ENCODE data around the gene LALBA. TPM values are rescaled to one million over a fixed set of nuclear protein-coding genes. Genes with fewer than 3 reads are reported as not detected.

LALBA gene
- total and polyA plus RNA-seq, 9 of the 15 experiments (the other 6 are each of a cell fraction or from before 2014, with no cell fraction given) = 0.21 TPM; not detected in 8

- TF ChIP-seq ZBTB33 (CRISPR knock-in tag; IDR thresholded peaks at IDR 0.05) = no peak
- no peak for TF ChIP-seq PML (IDR thresholded peaks at IDR 0.05; ENCODE audit: low read length)
- TF ChIP-seq L3MBTL2 (IDR thresholded peaks at IDR 0.05) = no peak
- no peak for TF ChIP-seq POLR2A (conservative IDR thresholded peaks at IDR 0.05)
- no peak for TF ChIP-seq GMEB1 (CRISPR knock-in tag; IDR thresholded peaks at IDR 0.05)
Measured at GRCh38 chr12:48567731-48568130, 2.1 kb downstream of the LALBA start (continued).

DNA sequence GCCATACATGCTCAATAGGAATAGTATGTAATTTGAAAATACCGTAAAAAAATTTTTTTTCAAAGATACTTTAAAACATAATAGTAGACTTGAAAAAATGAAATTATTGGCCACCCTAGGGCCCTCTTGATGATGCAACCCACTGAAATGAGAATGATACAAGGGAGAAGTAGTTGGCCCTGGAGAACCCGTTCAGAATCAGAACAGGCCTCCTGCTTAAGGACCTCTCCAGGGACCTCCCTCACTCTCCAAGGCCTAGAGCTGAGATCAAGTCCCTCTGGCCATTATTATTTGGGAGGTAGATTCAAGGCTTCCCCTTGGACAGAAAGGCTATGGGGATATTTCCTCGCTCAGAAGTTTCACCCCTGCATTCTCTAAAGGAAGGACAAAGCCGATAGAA, 11.9 kb downstream of the LALBA start:
- Histone ChIP-seq H3K27me3 (ENCODE audit: control insufficient read depth in 2 of 2, insufficient read depth in 2 of 2, low read length in 2 of 2) (0 out of 5 replicates have a peak, but pooled peaks cover 0 to 3% of the 10 kb centered on the region in 2 experiments), H3K36me3 (ENCODE audit: control insufficient read depth, insufficient read depth, low read length) (no peaks in the 10 kb centered on the region), H3K4me3 (no peak overlapping the region), H3K9me1 (ENCODE audit: control insufficient read depth, insufficient read depth, low read length) (no peaks in the 10 kb centered on the region), H3K79me2 (ENCODE audit: control insufficient read depth, insufficient read depth, low read length) (no peaks in the 10 kb centered on the region), H3K4me2 (ENCODE audit: insufficient read depth, low read length) (no peak overlapping the region), H3K4me1 (replicated peaks in 1 of 2; ENCODE audit: control insufficient read depth in 2 of 2, insufficient read depth in 2 of 2, low read length in 2 of 2) (peaks cover 0 to 19% of the 10 kb centered on the region in 2 experiments; a peak in 4 of 5 replicates), H3K9me3 (replicated peaks; ENCODE audit: control insufficient read depth, insufficient read depth, low read depth, low read length) (no peaks in the 10 kb centered on the region), H2AFZ (ENCODE audit: low read depth, low read length) (no peak overlapping the region), H3K9ac (ENCODE audit: insufficient read depth in 1 of 2, low read depth in 2 of 2, low read length in 2 of 2) (no peak overlapping the region), H4K20me1 (replicated peaks; ENCODE audit: control insufficient read depth, insufficient read depth, low read length) (no peaks in the 10 kb centered on the region), H3K27ac (ENCODE audit: extremely low read depth, low read depth, low read length) (no peak overlapping the region)
- FAIRE-seq = no peak
- intact Hi-C loops (cut with micrococcal nuclease) (no loop called here), in situ Hi-C loops (cut with MboI) (no loop called here)
- ATAC-seq = peak; percentile 54; the same call in 2 of the 3 replicates
- no peak for DNase-seq (ENCODE audit: extremely low read depth in 1 of 4, low spot score in 3 of 4)
- no TSS peak for BruUV-seq (replicated peaks)
- ChIA-PET CTCF (ENCODE audit: low intra/inter-chr PET ratio) (interaction anchor here (0.6 kb wide), 1 partner anchor 401 kb away, joined by 3 read pairs; the partner anchor contains the start of gene ASB8), POLR2A (interaction anchor here (0.7 kb wide), 1 partner anchor 133 kb away, joined by 3 read pairs; no protein-coding TSS in a partner anchor)
- 47% methylated on average over 4 of the region's 4 CpGs for WGBS (ENCODE audit: insufficient coverage, low coverage, missing lambda C conversion rate)
- TF ChIP-seq ZBTB34 (CRISPR knock-in tag; IDR thresholded peaks at IDR 0.05) (no peak), GATAD2B (IDR thresholded peaks at IDR 0.05; ENCODE audit: borderline replicate concordance) (no peak), EP400 (IDR thresholded peaks at IDR 0.05) (0 out of 2 replicates have a peak, but pooled peaks have one; percentile 11), GTF2E2 (tag; IDR thresholded peaks at IDR 0.05) (no peak), ZNF232 (CRISPR knock-in tag; IDR thresholded peaks at IDR 0.05) (no peak), THRB (CRISPR knock-in tag; conservative IDR thresholded peaks at IDR 0.05) (no peak), POLR2H (tag; IDR thresholded peaks at IDR 0.05; ENCODE audit: low read depth) (0 out of 2 replicates have a peak, but pooled peaks have one; percentile 31)
- TF ChIP-seq, protein P1, sequence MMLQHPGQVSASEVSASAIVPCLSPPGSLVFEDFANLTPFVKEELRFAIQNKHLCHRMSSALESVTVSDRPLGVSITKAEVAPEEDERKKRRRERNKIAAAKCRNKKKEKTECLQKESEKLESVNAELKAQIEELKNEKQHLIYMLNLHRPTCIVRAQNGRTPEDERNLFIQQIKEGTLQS (IDR thresholded peaks at IDR 0.05) = peak; percentile 87
- TF ChIP-seq, protein P1 (CRISPR knock-in tag; conservative IDR thresholded peaks at IDR 0.05) = no peak
